NK-92 (cell line): ENCODE data around the gene EDC4.
"Not testable (repeated sequence)": the region's sequence is repeated elsewhere in the genome, so short reads cannot be mapped to it uniquely, and the experiment has no call there.

Experiments
- DNase-seq: peaks from one replicate; lab custom pipeline; 2025; ENCODE audit not compliant: unreplicated experiment; lab: John Stamatoyannopoulos, UW

The EDC4 gene, protein sequence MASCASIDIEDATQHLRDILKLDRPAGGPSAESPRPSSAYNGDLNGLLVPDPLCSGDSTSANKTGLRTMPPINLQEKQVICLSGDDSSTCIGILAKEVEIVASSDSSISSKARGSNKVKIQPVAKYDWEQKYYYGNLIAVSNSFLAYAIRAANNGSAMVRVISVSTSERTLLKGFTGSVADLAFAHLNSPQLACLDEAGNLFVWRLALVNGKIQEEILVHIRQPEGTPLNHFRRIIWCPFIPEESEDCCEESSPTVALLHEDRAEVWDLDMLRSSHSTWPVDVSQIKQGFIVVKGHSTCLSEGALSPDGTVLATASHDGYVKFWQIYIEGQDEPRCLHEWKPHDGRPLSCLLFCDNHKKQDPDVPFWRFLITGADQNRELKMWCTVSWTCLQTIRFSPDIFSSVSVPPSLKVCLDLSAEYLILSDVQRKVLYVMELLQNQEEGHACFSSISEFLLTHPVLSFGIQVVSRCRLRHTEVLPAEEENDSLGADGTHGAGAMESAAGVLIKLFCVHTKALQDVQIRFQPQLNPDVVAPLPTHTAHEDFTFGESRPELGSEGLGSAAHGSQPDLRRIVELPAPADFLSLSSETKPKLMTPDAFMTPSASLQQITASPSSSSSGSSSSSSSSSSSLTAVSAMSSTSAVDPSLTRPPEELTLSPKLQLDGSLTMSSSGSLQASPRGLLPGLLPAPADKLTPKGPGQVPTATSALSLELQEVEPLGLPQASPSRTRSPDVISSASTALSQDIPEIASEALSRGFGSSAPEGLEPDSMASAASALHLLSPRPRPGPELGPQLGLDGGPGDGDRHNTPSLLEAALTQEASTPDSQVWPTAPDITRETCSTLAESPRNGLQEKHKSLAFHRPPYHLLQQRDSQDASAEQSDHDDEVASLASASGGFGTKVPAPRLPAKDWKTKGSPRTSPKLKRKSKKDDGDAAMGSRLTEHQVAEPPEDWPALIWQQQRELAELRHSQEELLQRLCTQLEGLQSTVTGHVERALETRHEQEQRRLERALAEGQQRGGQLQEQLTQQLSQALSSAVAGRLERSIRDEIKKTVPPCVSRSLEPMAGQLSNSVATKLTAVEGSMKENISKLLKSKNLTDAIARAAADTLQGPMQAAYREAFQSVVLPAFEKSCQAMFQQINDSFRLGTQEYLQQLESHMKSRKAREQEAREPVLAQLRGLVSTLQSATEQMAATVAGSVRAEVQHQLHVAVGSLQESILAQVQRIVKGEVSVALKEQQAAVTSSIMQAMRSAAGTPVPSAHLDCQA (N-terminal part only)

GRCh38 chr16:67872631-67873434 lies at the start of gene EDC4:
TSS of gene EDC4 (plus strand) at chr16:67873052. CDS start at chr16:67873262, 210 bp downstream.
- DNase-seq: peak; percentile 7

DNA sequence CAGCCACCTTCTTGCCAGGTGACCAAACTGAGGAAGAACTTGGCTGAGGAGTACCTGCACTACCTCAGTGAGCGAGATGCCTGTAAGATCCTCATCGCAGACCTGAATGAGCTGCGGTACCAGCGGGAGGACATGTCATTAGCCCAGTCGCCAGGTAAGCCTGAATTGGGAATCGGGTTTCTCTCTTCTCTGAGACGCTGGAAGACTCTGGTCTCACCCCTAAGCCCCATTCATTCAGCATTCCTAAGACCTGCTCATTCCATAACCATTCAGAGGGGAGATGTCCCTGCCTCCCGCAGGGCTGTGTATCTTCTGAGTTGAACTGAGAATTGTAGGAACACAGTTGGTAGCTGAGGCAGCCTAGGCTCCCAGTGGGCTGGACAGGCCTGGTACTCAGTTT lies 47.7 kb upstream of the EDC4 start:
- DNase-seq: no peak

DNA sequence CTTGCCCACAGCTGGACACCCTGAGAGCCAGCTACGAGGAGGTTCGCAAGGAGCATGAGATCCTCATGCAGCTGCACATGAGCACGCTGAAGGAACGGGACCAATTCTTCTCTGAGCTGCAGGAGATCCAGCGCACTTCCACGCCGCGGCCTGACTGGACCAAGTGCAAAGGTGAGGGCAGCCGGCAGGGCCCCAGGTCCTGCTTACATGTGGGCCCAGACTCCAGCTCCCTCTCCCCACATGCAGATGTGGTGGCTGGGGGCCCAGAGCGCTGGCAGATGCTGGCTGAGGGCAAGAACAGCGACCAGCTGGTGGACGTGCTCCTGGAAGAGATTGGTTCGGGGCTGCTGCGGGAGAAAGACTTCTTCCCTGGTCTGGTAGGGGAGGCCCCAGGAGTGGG lies 46.9 kb upstream of the EDC4 start:
- no peak for DNase-seq

GRCh38 chr16:67828651-67829050 lies 44.2 kb upstream of the EDC4 start:
- no peak for DNase-seq

- no peak for DNase-seq
Measured at GRCh38 chr16:67833030-67833414, 39.8 kb upstream of the EDC4 start.

DNA sequence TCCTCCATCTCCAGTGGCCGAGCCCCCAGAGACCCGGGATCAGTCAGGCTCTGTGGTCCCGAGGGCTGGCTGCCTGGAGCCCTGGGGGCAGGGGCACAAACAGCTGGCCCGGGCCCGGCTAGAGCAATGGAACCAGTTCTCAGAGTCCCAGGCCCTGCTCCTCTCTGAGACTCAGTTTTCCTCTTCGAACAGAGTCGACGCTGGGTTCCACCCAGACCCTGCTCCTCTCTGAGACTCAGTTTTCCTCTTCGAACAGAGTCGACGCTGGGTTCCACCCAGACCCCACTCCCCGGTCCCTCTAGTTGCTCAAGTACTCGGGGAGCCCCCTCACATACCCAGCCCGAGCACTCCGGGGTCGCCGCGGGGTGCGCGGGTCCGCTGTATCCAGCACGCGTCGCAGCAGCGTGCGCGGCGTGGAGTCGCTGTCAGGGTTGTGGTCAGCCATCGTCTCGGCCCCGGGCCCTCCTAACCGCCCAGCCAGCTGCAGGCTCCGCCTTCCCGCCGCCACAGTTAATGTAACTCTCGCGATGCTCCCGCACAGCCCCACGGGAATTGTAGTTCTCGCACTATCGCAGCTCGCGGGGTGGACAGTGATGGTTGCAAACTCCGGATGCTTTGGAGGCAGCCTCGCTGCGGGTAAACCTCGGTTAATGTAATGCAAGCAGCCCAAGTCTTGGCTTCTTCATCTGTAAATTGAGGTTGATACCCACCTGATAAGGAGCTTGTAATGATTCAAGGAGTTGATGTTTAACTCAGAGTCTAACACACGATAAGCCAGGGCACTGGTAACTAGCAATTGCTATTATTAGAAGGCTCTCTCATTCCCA lies 39.2 kb upstream of the EDC4 start:
- DNase-seq: peak; percentile 30

GRCh38 chr16:67834242-67834614 lies 38.6 kb upstream of the EDC4 start:
- no peak for DNase-seq

DNA sequence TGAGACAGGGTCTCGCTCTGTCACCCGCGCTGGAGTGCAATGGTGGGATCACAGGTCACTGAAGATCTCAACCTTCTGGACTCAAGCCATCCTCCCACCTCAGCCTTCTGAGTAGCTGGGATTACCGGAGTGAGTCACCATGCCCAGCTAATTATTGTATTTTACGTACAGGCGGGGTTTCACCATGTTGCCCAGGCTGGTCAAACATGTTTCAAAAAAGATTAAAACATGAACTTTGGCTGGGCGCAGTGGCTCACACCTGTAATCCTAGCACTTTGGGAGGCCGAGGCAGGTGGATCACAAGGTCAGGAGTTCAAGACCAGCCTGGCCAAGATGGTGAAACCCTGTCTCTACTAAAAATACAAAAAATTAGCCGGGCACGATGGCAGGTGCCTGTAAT lies 35.7 kb upstream of the EDC4 start:
- not testable (repeated sequence) for DNase-seq

GRCh38 chr16:67837811-67838210 lies 35.0 kb upstream of the EDC4 start:
- DNase-seq: no peak

DNA sequence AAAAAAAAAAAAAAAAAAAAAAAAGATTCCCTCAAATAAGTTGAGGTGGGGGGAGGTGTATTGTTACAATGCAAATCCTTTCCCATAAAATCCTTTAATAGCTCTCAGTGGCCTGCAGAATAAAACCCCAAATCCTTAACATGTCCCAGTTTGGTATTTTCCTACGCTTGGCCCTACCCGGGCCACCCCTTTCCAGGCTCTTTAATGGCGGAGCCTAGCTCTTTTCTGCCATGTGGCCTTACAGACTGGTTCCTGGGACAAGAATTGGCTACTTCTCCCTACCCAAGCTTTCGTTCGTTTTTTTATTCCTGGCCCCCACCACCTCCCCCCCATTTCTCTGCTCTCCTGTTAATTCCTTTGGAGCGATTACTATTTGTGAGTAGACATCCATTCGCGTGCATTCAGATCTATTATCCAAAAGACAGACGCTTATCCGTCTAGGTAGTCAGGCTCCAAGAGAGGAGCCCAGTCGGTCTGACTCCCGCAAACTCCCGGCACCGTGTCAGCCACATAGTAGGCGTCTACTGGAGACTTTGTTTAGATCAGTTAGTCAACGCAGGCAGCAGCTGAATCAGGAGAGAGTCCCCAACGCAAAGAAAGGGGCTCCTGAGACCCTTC lies 31.5 kb upstream of the EDC4 start:
- no peak for DNase-seq

GRCh38 chr16:67841816-67842508 lies 30.9 kb upstream of the EDC4 start, which contains the start of gene THAP11:
TSS of gene THAP11 (plus strand) at chr16:67842320. CDS start at chr16:67842555, 235 bp downstream.
- peak; percentile 57 for DNase-seq

- no peak for DNase-seq
Measured at GRCh38 chr16:67842509-67843342, 30.1 kb upstream of the EDC4 start.

GRCh38 chr16:67843343-67843765 lies 29.5 kb upstream of the EDC4 start:
- DNase-seq: no peak

DNA sequence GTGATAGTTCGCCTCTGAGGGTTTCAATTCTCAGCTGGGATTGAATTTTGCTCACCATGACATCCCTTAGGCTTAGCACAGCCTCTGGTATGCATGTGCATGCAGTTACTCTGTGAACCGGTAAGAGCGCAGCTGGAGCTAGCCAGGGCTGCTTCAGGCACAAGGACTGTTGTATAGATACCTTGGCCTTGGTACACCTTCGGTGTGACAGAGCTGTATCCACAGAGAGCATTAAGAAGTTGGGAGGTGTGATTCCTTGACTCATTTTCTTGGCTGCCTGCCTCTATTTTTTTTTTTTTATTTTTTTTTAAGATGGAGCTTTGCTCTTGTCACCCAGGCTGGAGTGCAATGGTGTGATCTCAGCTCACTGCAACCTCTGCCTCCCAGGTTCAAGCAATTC lies 28.4 kb upstream of the EDC4 start:
- no peak for DNase-seq

DNA sequence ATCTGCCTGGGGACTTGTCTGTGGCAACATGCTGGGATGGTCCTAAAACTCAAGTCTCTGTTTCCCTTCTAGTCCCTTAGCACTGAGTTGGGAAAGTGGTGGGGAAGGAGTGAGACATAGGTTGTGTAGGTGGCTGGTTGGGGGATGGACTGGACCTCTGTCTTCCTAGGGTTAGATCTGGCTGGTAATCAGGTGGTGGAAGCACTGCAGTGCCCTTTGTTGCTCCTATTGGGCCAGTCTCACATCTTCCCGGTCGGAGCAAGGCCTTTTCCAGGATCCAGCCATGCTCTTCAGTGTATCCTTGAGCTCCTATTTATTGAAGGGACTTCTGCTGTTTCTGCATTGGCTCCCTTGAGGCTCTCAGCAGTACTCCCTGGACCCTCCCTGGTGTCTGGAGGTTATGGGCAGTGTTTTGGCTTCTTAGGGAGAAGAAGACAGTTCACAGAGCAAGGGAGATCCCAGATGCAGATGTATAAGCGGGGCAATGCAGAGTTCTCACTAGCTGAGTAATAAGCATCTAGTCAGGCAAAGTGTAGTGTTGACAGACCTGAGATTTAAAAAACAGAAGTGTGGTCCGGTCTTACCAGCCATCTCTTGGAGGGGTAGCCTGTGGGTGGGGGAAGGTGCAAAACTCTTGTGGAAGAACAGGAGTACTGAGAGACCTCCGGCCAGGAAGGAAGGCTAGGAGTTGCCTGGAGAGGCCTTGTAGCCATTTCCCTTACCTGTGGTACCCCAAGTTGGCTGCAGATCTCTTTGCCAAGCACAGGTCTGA lies 27.4 kb upstream of the EDC4 start:
- DNase-seq: no peak

GRCh38 chr16:67846063-67846319 lies 26.9 kb upstream of the EDC4 start:
- DNase-seq: no peak
